ENCODE data around the gene CD52.

GRCh38 chr1:26320896-26321295, 3.1 kb downstream of the CD52 start:
- TF ChIP-seq, protein P1, sequence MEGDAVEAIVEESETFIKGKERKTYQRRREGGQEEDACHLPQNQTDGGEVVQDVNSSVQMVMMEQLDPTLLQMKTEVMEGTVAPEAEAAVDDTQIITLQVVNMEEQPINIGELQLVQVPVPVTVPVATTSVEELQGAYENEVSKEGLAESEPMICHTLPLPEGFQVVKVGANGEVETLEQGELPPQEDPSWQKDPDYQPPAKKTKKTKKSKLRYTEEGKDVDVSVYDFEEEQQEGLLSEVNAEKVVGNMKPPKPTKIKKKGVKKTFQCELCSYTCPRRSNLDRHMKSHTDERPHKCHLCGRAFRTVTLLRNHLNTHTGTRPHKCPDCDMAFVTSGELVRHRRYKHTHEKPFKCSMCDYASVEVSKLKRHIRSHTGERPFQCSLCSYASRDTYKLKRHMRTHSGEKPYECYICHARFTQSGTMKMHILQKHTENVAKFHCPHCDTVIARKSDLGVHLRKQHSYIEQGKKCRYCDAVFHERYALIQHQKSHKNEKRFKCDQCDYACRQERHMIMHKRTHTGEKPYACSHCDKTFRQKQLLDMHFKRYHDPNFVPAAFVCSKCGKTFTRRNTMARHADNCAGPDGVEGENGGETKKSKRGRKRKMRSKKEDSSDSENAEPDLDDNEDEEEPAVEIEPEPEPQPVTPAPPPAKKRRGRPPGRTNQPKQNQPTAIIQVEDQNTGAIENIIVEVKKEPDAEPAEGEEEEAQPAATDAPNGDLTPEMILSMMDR (IDR thresholded peaks at IDR 0.05 in 2 of 3, conservative IDR thresholded peaks at IDR 0.05 in 1 of 3; ENCODE audit: borderline replicate concordance in 1 of 3, insufficient read depth in 1 of 3, low read depth in 2 of 3, low read length in 2 of 3): no peak
- TF ChIP-seq EGR1 (IDR thresholded peaks at IDR 0.05; ENCODE audit: low read depth): no peak
- TF ChIP-seq TCF7L2 (IDR thresholded peaks at IDR 0.05; ENCODE audit: borderline replicate concordance, extremely low read depth, insufficient read depth, insufficient read length): no peak
- no peak for TF ChIP-seq RAD21 (IDR thresholded peaks at IDR 0.05; ENCODE audit: low read depth)
- no peak for TF ChIP-seq POLR2AphosphoS5 (IDR thresholded peaks at IDR 0.05; ENCODE audit: low read depth, low read length)
- no peak for TF ChIP-seq EZH2phosphoT487 (IDR thresholded peaks at IDR 0.05; ENCODE audit: borderline replicate concordance)
- TF ChIP-seq POLR2A (IDR thresholded peaks at IDR 0.05; ENCODE audit: borderline replicate concordance, extremely low read depth, insufficient read depth, insufficient read length): no peak
- TF ChIP-seq, protein P2, sequence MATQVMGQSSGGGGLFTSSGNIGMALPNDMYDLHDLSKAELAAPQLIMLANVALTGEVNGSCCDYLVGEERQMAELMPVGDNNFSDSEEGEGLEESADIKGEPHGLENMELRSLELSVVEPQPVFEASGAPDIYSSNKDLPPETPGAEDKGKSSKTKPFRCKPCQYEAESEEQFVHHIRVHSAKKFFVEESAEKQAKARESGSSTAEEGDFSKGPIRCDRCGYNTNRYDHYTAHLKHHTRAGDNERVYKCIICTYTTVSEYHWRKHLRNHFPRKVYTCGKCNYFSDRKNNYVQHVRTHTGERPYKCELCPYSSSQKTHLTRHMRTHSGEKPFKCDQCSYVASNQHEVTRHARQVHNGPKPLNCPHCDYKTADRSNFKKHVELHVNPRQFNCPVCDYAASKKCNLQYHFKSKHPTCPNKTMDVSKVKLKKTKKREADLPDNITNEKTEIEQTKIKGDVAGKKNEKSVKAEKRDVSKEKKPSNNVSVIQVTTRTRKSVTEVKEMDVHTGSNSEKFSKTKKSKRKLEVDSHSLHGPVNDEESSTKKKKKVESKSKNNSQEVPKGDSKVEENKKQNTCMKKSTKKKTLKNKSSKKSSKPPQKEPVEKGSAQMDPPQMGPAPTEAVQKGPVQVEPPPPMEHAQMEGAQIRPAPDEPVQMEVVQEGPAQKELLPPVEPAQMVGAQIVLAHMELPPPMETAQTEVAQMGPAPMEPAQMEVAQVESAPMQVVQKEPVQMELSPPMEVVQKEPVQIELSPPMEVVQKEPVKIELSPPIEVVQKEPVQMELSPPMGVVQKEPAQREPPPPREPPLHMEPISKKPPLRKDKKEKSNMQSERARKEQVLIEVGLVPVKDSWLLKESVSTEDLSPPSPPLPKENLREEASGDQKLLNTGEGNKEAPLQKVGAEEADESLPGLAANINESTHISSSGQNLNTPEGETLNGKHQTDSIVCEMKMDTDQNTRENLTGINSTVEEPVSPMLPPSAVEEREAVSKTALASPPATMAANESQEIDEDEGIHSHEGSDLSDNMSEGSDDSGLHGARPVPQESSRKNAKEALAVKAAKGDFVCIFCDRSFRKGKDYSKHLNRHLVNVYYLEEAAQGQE (IDR thresholded peaks at IDR 0.05; ENCODE audit: low read depth): no peak
- TF ChIP-seq SRF (IDR thresholded peaks at IDR 0.05; ENCODE audit: low read depth): no peak
- TF ChIP-seq, protein P3, sequence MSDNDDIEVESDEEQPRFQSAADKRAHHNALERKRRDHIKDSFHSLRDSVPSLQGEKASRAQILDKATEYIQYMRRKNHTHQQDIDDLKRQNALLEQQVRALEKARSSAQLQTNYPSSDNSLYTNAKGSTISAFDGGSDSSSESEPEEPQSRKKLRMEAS (IDR thresholded peaks at IDR 0.05): no peak
- TF ChIP-seq EZH2 (IDR thresholded peaks at IDR 0.05): no peak
- no peak for TF ChIP-seq YY1 (IDR thresholded peaks at IDR 0.05; ENCODE audit: extremely low read depth, insufficient replicate concordance, low read depth, low read length)
- no peak for TF ChIP-seq CEBPB (IDR thresholded peaks at IDR 0.05; ENCODE audit: low read depth)
